Trophoblast cell (in vitro differentiated cells and primary cell): ENCODE data around the gene SLCO2A1.

Experiments used
- DNase-seq, 2 donors: peaks; one replicate each; pipeline ENCODE4 v3.0.0-alpha.2; 2016
- H2AFZ ChIP-seq: 2 replicates; pipeline ENCODE4 v1.6.1; 2013; ENCODE audit warnings: low read length, moderate library complexity, mild to moderate bottlenecking; ENCODE audit not compliant: insufficient read depth, poor library complexity
- H2AK5ac ChIP-seq: 2 replicates; pipeline ENCODE4 v1.6.1; 2013; ENCODE audit warnings: mild to moderate bottlenecking, low read length
- H2BK120ac ChIP-seq: 2 replicates; pipeline ENCODE4 v1.6.1; 2013; ENCODE audit warnings: low read length, mild to moderate bottlenecking, moderate library complexity; ENCODE audit not compliant: insufficient read depth, poor library complexity
- H2BK12ac ChIP-seq: 2 replicates; pipeline ENCODE4 v1.6.1; 2013; ENCODE audit warnings: mild to moderate bottlenecking, low read length, moderate library complexity
- H2BK5ac ChIP-seq: 2 replicates; pipeline ENCODE4 v1.6.1; 2013; ENCODE audit warnings: low read length, low read depth, moderate library complexity, mild to moderate bottlenecking; ENCODE audit not compliant: poor library complexity
- H3K14ac ChIP-seq: 2 replicates; pipeline ENCODE4 v1.6.1; 2013; ENCODE audit warnings: mild to moderate bottlenecking, low read length
- H3K18ac ChIP-seq: 2 replicates; pipeline ENCODE4 v1.6.1; 2013; ENCODE audit warnings: mild to moderate bottlenecking, low read length
- H3K23ac ChIP-seq: 2 replicates; pipeline ENCODE4 v1.6.1; 2013; ENCODE audit warnings: low read length
- H3K27ac ChIP-seq: 2 replicates; pipeline ENCODE4 v1.5.1; 2013; ENCODE audit warnings: low read depth, mild to moderate bottlenecking, inconsistent platforms, low read length, moderate library complexity
- H3K27me3 ChIP-seq: 2 replicates; pipeline ENCODE4 v1.6.1; 2013; ENCODE audit warnings: inconsistent platforms, mild to moderate bottlenecking, low read length, moderate library complexity; ENCODE audit not compliant: insufficient read depth
- H3K36me3 ChIP-seq, 2 experiments: 1 replicate in 1 of 2; 2 replicates in 1 of 2; pipeline ENCODE4 v1.6.1; 2013; ENCODE audit warnings: low read length in 2 of 2, mild to moderate bottlenecking in 2 of 2, moderate library complexity in 1 of 2; ENCODE audit not compliant: insufficient read depth in 2 of 2, control insufficient read depth in 1 of 2
- H3K4ac ChIP-seq: 2 replicates; pipeline ENCODE4 v1.6.1; 2013; ENCODE audit warnings: low read depth, mild to moderate bottlenecking, low read length, moderate library complexity
- H3K4me1 ChIP-seq, 2 experiments: 1 replicate in 1 of 2; 2 replicates in 1 of 2; pipeline ENCODE4 v1.6.1; 2013; ENCODE audit warnings: low read length in 2 of 2, mild to moderate bottlenecking in 2 of 2, moderate library complexity in 1 of 2; ENCODE audit not compliant: insufficient read depth in 2 of 2, control insufficient read depth in 1 of 2
- H3K4me2 ChIP-seq: 2 replicates; pipeline ENCODE4 v1.6.1; 2013; ENCODE audit warnings: inconsistent platforms, mild to moderate bottlenecking, low read length, moderate library complexity
- H3K4me3 ChIP-seq: 2 replicates; pipeline ENCODE4 v1.5.1; 2013; ENCODE audit warnings: mild to moderate bottlenecking, low read depth, low read length, inconsistent platforms
- H3K79me1 ChIP-seq: one replicate; pipeline ENCODE4 v1.6.1; 2013; ENCODE audit warnings: low read length
- H3K79me2 ChIP-seq: 2 replicates; pipeline ENCODE4 v1.6.1; 2013; ENCODE audit warnings: low read length, mild to moderate bottlenecking; ENCODE audit not compliant: control insufficient read depth, insufficient read depth, poor library complexity
- H3K9ac ChIP-seq: 2 replicates; pipeline ENCODE4 v1.6.1; 2013; ENCODE audit warnings: mild to moderate bottlenecking, low read length
- H3K9me3 ChIP-seq: 2 replicates; pipeline ENCODE4 v1.6.1; 2013; ENCODE audit warnings: low read depth, mild to moderate bottlenecking, control low read depth, inconsistent platforms, low read length; ENCODE audit not compliant: insufficient read depth
- H4K12ac ChIP-seq: 2 replicates; pipeline ENCODE4 v1.6.1; 2013; ENCODE audit warnings: low read depth, mild to moderate bottlenecking, low read length, moderate library complexity
- H4K8ac ChIP-seq: 2 replicates; pipeline ENCODE4 v1.6.1; 2013; ENCODE audit warnings: low read depth, mild to moderate bottlenecking, low read length, moderate library complexity
- H4K91ac ChIP-seq: one replicate; pipeline ENCODE4 v1.6.1; 2013; ENCODE audit warnings: low read depth, mild to moderate bottlenecking, low read length, moderate library complexity
- WGBS: extraction: QIAGEN DNeasy Blood & Tissue Kit; methylation state at CpG from one replicate; pipeline ENCODE4 v1.1.7; 2013; ENCODE audit warnings: missing lambda C conversion rate; ENCODE audit not compliant: insufficient read length, insufficient coverage; ENCODE audit errors: extremely low coverage; 5-methylcytosine and 5-hydroxymethylcytosine counted together

SLCO2A1 gene

DNA sequence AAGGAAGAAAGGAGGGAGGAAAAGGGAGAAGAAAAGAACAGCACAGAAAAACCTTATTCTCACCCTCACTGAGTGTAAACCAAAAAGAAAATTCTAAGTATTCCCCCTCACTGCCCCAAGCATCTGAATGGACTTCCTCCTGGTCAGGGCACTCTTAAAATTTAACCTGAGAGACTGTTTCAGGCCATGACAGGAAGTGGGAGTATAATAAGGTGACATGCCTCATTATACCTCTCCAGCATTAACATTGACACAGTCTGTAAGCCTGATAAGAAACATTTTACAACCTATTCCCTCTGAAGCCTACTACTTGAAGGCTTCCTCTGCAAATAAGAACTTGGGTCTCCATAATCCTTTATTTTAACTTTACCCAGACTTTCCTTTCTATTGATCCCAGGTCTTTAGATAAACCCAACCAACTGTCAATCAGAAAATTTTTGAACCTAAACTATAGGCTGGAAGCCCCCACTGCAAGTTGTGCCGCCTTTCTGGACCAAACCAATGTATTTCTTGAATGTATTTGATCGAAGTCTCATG is 41.7 kb downstream of the SLCO2A1 start:
- DNase-seq, result no peak
- Histone ChIP-seq H3K27me3 (no peaks in the 10 kb centered on the region), H3K79me1 (peaks cover 43% of the 10 kb centered on the region), H3K4me2 (peak overlapping the region; percentile 18), H4K91ac (peak overlapping the region; percentile 93), H4K8ac (peak overlapping the region; percentile 54), H3K14ac (peak overlapping the region; percentile 59), H3K18ac (peak overlapping the region; percentile 78), H2BK5ac (peak overlapping the region; percentile 95), H4K12ac (no peak overlapping the region), H2BK120ac (peak overlapping the region; percentile 94), H3K23ac (no peak overlapping the region), H2AFZ (no peak overlapping the region), H3K4me3 (no peak overlapping the region), H3K36me3 (peaks cover 25 to 28% of the 10 kb centered on the region in 2 experiments), H3K9ac (no peak overlapping the region), H3K4ac (peak overlapping the region; percentile 24), H3K79me2 (peaks cover 11% of the 10 kb centered on the region), H3K27ac (peak overlapping the region; percentile 99), H2BK12ac (peak overlapping the region; percentile 61), H3K9me3 (no peaks in the 10 kb centered on the region), H2AK5ac (peak overlapping the region; percentile 29), H3K4me1 (peaks cover 45 to 60% of the 10 kb centered on the region in 2 experiments)
- no CpG with 5 or more reads among the region's 2 CpGs for WGBS

DNA sequence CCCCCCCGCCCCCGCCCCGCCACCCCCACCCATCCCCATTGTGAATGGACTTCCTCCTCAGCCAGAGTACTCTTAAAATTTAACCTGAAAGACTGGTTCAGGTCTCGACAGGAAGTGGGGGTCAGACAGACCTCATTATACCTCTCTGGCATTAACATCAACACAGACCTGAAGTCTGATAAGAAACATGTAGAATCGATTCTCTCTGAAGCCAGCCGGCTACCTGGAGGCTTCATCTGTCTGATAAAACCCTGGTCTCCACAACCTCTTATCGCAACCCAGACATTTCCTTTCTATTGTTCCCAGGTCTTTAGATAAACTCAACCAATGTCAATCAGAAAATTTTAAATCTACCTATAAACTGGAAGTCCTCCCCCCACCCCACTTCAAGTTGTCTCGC is 42.6 kb downstream of the SLCO2A1 start:
- Histone ChIP-seq H3K4me3 (no peak overlapping the region), H2BK120ac (no peak overlapping the region), H4K91ac (peak overlapping the region; percentile 87), H2BK12ac (no peak overlapping the region), H2BK5ac (peak overlapping the region; percentile 93), H4K12ac (no peak overlapping the region), H3K9ac (no peak overlapping the region), H3K79me1 (peaks cover 36% of the 10 kb centered on the region), H3K79me2 (peaks cover 10% of the 10 kb centered on the region), H2AFZ (no peak overlapping the region), H3K36me3 (peaks cover 22 to 23% of the 10 kb centered on the region in 2 experiments), H3K4me2 (peak overlapping the region; percentile 18), H3K27ac (peak overlapping the region; percentile 99), H2AK5ac (no peak overlapping the region), H3K14ac (no peak overlapping the region), H3K9me3 (no peaks in the 10 kb centered on the region), H3K18ac (no peak overlapping the region), H3K27me3 (no peaks in the 10 kb centered on the region), H3K4me1 (peaks cover 37 to 55% of the 10 kb centered on the region in 2 experiments), H4K8ac (peak overlapping the region; percentile 44), H3K23ac (no peak overlapping the region), H3K4ac (no peak overlapping the region)
- no peak for DNase-seq
- WGBS, result no CpG with 5 or more reads among the region's 8 CpGs

DNA sequence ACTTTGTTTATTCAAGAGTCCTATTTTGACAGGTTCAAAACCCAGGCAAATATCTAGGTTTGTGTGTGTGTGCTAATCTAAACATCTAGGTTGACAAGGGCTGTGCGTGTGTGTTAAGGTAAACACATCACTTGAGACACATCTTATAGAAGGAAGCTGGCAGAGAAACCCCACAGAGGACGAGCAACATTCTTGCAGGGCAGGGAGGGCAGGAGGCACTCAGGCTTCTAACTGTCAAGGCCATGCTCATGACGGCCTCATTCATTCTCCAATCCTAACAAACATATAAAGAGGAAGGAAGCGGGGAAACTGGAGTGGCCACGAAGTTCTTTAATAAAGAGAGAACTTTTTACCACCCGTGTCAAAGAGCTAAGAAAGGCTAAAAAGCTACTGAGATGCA is 43.4 kb downstream of the SLCO2A1 start:
- H2BK120ac ChIP-seq, result peak overlapping the region; percentile 92
- peak overlapping the region; percentile 93 for H4K91ac ChIP-seq

DNA sequence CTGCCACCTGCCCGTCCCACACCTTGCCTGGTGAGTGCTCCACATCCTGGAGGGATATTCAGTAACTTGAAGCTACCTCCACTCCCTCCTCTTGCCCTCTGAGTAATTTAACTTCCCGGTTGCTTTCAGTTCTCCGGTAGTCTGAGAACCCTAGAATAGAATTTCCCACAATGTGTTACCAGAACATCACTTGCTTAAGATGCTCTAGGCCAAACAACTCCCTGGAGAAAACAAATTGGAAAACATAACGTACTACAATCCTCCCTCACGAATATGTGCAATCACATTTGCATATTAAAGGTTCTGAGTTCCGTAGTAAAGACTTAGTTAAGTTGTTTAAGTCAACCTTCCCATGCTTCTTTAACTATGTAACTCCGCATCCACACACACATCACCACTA is 44.8 kb downstream of the SLCO2A1 start:
- H3K4ac ChIP-seq, result peak overlapping the region; percentile 29
- no peak overlapping the region for H4K91ac ChIP-seq
- no peak overlapping the region for H2AFZ ChIP-seq
- peaks cover 9% of the 10 kb centered on the region for H3K79me2 ChIP-seq
- H3K14ac ChIP-seq, result no peak overlapping the region
- WGBS, result no CpG with 5 or more reads among the region's 7 CpGs
- peaks cover 28 to 30% of the 10 kb centered on the region in 2 experiments for H3K36me3 ChIP-seq
- no peak overlapping the region for H3K4me2 ChIP-seq
- no peaks in the 10 kb centered on the region for H3K27me3 ChIP-seq
- H3K23ac ChIP-seq, result no peak overlapping the region
- H3K9ac ChIP-seq, result no peak overlapping the region
- no peak overlapping the region for H2BK12ac ChIP-seq
- no peak for DNase-seq
- no peak overlapping the region for H2BK5ac ChIP-seq
- H3K27ac ChIP-seq, result no peak overlapping the region
- no peaks in the 10 kb centered on the region for H3K9me3 ChIP-seq
- peak overlapping the region; percentile 37 for H3K18ac ChIP-seq
- H2AK5ac ChIP-seq, result no peak overlapping the region
- H4K8ac ChIP-seq, result no peak overlapping the region
- no peak overlapping the region for H4K12ac ChIP-seq
- H3K79me1 ChIP-seq, result peaks cover 22% of the 10 kb centered on the region
- H3K4me1 ChIP-seq, result peaks cover 25 to 48% of the 10 kb centered on the region in 2 experiments
- H3K4me3 ChIP-seq, result no peak overlapping the region
- no peak overlapping the region for H2BK120ac ChIP-seq

More for the DNA sequence above, 43.4 kb downstream of the SLCO2A1 start:
- no CpG with 5 or more reads among the region's 6 CpGs for WGBS
- Histone ChIP-seq H3K4ac (peak overlapping the region; percentile 68), H3K4me1 (peaks cover 32 to 49% of the 10 kb centered on the region in 2 experiments), H3K79me1 (peaks cover 31% of the 10 kb centered on the region), H4K8ac (peak overlapping the region; percentile 73), H2AFZ (no peak overlapping the region), H3K9ac (no peak overlapping the region), H2AK5ac (peak overlapping the region; percentile 95), H3K79me2 (peaks cover 9% of the 10 kb centered on the region), H3K23ac (no peak overlapping the region), H2BK12ac (peak overlapping the region; percentile 90), H3K27me3 (no peaks in the 10 kb centered on the region), H3K36me3 (peaks cover 23% of the 10 kb centered on the region in 2 experiments), H3K9me3 (no peaks in the 10 kb centered on the region), H3K4me3 (no peak overlapping the region), H3K18ac (peak overlapping the region; percentile 71), H2BK5ac (peak overlapping the region; percentile 93), H3K27ac (peak overlapping the region; percentile 97), H3K4me2 (peak overlapping the region; percentile 24), H3K14ac (peak overlapping the region; percentile 74), H4K12ac (no peak overlapping the region)
- DNase-seq, result no peak
